Esophagus squamous epithelium (tissue), 4 donors: ENCODE data around the gene CCDC51.

Source experiments
- POLR2A ChIP-seq, 4 donors: fragments of 450-650 bp; IDR thresholded peaks; one replicate each; pipeline ENCODE4 v1.6.1; 2017; ENCODE audit warnings: antibody characterized with exemption in 4 of 4, mild to moderate bottlenecking in 4 of 4, moderate library complexity in 3 of 4
- TF ChIP-seq, protein P1 (sequence below), 6 experiments: fragments of 450-650 bp in 4 of 6; fragments of 200-600 bp in 2 of 6; sonication (generic) in 2 of 6; IDR thresholded peaks; one replicate each; pipeline ENCODE4 v1.5.1; 2016 to 2019; ENCODE audit warnings: antibody characterized with exemption in 6 of 6, mild to moderate bottlenecking in 4 of 6, moderate library complexity in 4 of 6

DNA sequence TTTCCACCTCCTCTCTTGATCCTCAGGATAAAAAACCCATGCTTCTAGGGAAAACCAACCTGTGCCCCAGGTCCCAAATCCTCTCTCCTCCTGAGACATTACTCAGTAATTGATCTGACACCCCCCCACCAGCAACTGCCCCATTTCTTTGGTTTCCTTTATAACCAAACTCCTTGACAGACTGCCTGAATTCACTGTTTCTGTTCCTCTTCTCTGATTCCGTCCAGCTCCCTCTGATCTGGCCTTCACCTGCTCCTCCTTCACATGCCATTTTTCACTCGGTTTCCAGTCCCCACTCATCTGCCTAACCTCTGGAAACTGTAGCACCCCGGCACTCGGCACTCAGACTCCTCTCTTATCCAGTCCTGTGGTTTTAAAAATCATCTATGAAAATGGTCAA lies 2.1 kb downstream of the CCDC51 start:
- TF ChIP-seq POLR2A (IDR thresholded peaks at IDR 0.05): no peak
- TF ChIP-seq, protein P1, sequence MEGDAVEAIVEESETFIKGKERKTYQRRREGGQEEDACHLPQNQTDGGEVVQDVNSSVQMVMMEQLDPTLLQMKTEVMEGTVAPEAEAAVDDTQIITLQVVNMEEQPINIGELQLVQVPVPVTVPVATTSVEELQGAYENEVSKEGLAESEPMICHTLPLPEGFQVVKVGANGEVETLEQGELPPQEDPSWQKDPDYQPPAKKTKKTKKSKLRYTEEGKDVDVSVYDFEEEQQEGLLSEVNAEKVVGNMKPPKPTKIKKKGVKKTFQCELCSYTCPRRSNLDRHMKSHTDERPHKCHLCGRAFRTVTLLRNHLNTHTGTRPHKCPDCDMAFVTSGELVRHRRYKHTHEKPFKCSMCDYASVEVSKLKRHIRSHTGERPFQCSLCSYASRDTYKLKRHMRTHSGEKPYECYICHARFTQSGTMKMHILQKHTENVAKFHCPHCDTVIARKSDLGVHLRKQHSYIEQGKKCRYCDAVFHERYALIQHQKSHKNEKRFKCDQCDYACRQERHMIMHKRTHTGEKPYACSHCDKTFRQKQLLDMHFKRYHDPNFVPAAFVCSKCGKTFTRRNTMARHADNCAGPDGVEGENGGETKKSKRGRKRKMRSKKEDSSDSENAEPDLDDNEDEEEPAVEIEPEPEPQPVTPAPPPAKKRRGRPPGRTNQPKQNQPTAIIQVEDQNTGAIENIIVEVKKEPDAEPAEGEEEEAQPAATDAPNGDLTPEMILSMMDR (IDR thresholded peaks at IDR 0.05): no peak
